Mucosa of rectum (tissue), 2 donors: ENCODE results near the gene OR52I2.

Source experiments
- H3K27ac ChIP-seq, 2 donors: one replicate each; pipeline ENCODE4 v1.7.0; 2013; ENCODE audit warnings: inconsistent platforms in 2 of 2, low read depth in 2 of 2, low read length in 2 of 2
- H3K27me3 ChIP-seq, 2 donors: one replicate each; pipeline ENCODE4 v1.7.0; 2013; ENCODE audit warnings: low read length in 2 of 2; ENCODE audit not compliant: control insufficient read depth in 2 of 2, insufficient read depth in 2 of 2
- H3K36me3 ChIP-seq, 2 donors: one replicate each; pipeline ENCODE4 v1.7.0; 2013; ENCODE audit warnings: low read length in 2 of 2; ENCODE audit not compliant: control insufficient read depth in 2 of 2, insufficient read depth in 2 of 2
- H3K4me1 ChIP-seq, 2 donors: one replicate each; pipeline ENCODE4 v1.7.0; 2013; ENCODE audit warnings: low read length in 2 of 2, mild to moderate bottlenecking in 1 of 2; ENCODE audit not compliant: control insufficient read depth in 2 of 2, insufficient read depth in 2 of 2
- H3K4me3 ChIP-seq, 2 donors: one replicate each; pipeline ENCODE4 v1.7.0; 2013; ENCODE audit warnings: low read length in 2 of 2
- H3K9ac ChIP-seq, 2 donors: one replicate each; pipeline ENCODE4 v1.7.0; 2013; ENCODE audit warnings: low read length in 2 of 2, low read depth in 1 of 2, mild to moderate bottlenecking in 1 of 2
- H3K9me3 ChIP-seq, 2 donors: one replicate each; pipeline ENCODE4 v1.7.0; 2013; ENCODE audit warnings: low read length in 2 of 2; ENCODE audit not compliant: control insufficient read depth in 2 of 2
- donor health status: healthy.
- donor health status: Normal muscosa, but diverticular disease.

Gene OR52I2

DNA sequence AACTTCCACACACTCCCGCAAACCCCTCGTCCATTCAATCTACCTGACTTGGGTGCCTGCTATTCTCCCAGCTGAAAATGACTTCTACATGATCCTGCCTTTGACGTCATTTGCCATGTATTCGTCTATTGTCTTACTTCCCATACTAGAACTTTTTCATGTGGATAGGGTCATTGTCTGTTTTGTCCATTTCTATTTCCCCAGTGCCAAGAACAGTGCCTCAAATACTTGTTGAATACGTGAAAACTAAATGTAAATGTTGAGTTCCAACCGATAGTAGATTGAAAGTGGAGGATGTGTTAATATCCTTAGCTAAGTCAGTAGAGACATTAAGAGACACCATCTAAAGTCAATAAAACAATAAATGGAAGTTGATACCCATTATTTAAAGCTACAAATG is 25.6 kb downstream of the OR52I2 start:
- peak overlapping the region; percentile 81 to 86 for H3K4me3 ChIP-seq
- H3K9ac ChIP-seq, result peak overlapping the region; percentile 76 to 79
- H3K4me1 ChIP-seq, result peaks cover 3 to 7% of the 10 kb centered on the region in 2 donors
- H3K36me3 ChIP-seq, result peaks cover 18 to 24% of the 10 kb centered on the region in 2 donors
- H3K27me3 ChIP-seq, result no peaks in the 10 kb centered on the region
- H3K27ac ChIP-seq, result peak overlapping the region in 1 of 2 donors; percentile 18
- H3K9me3 ChIP-seq, result no peaks in the 10 kb centered on the region

DNA sequence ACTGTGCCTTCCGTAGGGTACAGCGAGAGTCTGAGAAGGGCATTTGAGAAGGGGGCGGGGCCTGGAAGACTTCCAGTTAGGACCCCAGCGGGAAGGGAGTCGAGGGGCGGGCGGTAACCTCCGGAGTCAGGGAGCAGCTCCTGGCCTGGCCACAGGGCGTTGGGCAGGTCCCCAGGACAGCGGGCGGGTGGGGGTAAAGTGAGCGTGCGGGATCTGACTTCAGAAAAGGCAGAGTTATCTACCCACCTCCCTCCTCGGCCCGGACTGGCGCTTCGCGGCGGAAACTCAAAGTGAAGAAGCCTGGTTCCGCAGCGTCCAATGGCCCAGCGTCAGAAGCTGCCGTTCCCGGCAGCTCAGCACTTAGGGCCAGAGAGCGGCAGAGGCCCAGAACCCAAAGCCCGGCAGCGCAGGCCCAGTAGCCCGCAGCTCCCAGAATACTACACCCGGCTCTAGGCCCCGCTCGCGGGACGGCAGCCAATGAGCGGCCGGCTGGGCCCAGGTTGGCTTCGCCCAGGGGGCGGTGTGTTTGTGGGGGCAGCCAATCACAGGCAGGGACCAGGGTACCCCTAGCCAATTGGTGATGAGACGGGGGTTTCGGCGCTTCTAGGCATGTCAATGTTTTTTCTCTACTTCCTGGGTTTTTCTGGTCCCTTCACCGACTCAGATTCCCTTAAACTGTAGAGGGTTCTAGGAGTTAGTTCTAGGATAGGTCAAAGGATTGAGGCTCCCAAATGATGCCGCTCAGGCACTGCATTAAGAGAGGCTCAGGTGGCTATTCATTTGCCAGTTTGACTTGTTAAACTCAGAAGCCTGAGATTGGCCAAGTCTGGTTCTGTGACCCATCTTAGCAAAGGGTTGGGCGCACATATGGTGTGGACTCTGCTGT is 26.5 kb downstream of the OR52I2 start, which contains the start of gene TRIM68:
Gene TRIM68, minus strand, starts transcription at position 451 of the 886 bp plus-strand sequence. CDS start 2,727 bp downstream, outside the sequence.
- H3K9ac ChIP-seq, result peak within 1 kb of the TSS; percentile 76 to 79
- H3K4me1 ChIP-seq, result peaks cover 3 to 7% of the 10 kb centered on the region in 2 donors
- H3K4me3 ChIP-seq, result peak within 1 kb of the TSS; percentile 81 to 86
- H3K27ac ChIP-seq, result peak within 1 kb of the TSS; percentile 76 to 83
- no peaks in the 10 kb centered on the region for H3K9me3 ChIP-seq
- peaks cover 11 to 16% of the 10 kb centered on the region in 2 donors for H3K36me3 ChIP-seq
- no peaks in the 10 kb centered on the region for H3K27me3 ChIP-seq

DNA sequence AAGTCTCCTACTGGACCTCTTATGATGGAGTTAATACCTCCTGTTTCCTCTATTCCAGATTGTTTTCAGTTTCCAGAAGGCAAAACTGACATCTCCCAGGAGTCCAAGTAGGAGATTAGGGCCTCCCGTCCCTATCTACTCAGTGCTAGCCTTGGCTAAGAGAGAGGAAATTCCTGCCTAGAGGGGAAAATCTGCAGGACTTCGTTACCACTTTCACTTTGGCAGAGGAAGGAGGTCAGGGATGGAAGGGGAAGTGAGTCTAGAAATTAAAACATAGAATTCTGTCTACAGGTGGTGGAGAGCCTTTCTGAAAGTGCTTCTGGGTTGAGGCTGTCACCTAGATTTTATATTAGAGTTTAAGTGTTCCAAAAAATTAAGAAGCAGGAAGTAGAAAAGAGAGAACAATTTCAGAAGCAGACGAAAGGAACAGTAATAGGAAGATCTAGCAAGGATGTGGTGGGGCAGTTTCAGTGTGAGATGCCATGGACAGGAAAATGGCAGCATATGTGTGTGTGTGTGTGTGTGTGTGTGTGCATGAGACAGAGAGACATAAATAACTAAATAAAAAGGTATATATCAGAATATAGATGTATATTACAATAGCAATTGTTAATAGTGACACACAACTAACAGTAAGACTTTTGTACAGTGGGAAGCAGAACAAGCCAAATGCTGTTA is 28.9 kb downstream of the OR52I2 start:
- Histone ChIP-seq H3K36me3 (no peaks in the 10 kb centered on the region), H3K9ac (no peak overlapping the region), H3K4me1 (peaks cover 3 to 7% of the 10 kb centered on the region in 2 donors), H3K4me3 (peak overlapping the region in 1 of 2 donors; percentile 39), H3K27ac (no peak overlapping the region), H3K9me3 (no peaks in the 10 kb centered on the region), H3K27me3 (no peaks in the 10 kb centered on the region)

- H3K4me1 ChIP-seq, result peaks cover under 1 to 5% of the 10 kb centered on the region in 2 donors
- H3K9me3 ChIP-seq, result no peaks in the 10 kb centered on the region
- no peak overlapping the region for H3K9ac ChIP-seq
- H3K36me3 ChIP-seq, result no peaks in the 10 kb centered on the region
- H3K27me3 ChIP-seq, result no peaks in the 10 kb centered on the region
- no peak overlapping the region for H3K4me3 ChIP-seq
- H3K27ac ChIP-seq, result no peak overlapping the region
These were observed 30.4 kb downstream of the OR52I2 start for GRCh38 chr11:4611986-4612385.

- Histone ChIP-seq H3K27ac (no peak overlapping the region), H3K4me1 (no peaks in the 10 kb centered on the region), H3K9ac (no peak overlapping the region), H3K9me3 (no peaks in the 10 kb centered on the region), H3K27me3 (no peaks in the 10 kb centered on the region), H3K4me3 (no peak overlapping the region), H3K36me3 (no peaks in the 10 kb centered on the region)
These were observed 34.4 kb downstream of the OR52I2 start for GRCh38 chr11:4615856-4616444.

DNA sequence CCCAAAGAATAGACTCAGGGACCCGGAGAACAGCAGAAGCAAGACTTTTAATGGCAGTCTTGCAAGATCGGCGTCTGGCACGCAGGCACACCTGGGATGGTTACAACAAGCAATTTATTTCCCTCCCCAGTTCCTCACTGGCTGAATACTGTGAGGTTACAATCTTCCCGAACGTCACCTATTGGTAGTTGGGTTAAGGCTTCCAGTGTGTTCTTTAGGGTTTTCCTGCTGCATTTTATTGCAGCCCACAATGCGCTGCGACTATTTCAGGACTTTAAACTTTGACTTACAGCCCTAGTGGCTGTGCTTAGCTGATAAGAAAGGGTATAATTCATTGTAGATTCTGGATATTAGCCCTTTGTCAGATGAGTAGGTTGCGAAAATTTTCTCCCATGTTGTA is 38.0 kb downstream of the OR52I2 start:
- Histone ChIP-seq H3K36me3 (no peaks in the 10 kb centered on the region), H3K27ac (no peak overlapping the region), H3K27me3 (no peaks in the 10 kb centered on the region), H3K4me3 (no peak overlapping the region), H3K4me1 (no peaks in the 10 kb centered on the region), H3K9me3 (no peaks in the 10 kb centered on the region), H3K9ac (no peak overlapping the region)

- Histone ChIP-seq H3K4me3 (no peak overlapping the region), H3K27me3 (no peaks in the 10 kb centered on the region), H3K27ac (no peak overlapping the region), H3K9me3 (peaks cover 0 to 4% of the 10 kb centered on the region in 2 donors), H3K9ac (no peak overlapping the region), H3K36me3 (no peaks in the 10 kb centered on the region), H3K4me1 (no peaks in the 10 kb centered on the region)
These were observed 44.9 kb downstream of the OR52I2 start for GRCh38 chr11:4626207-4627099.

DNA sequence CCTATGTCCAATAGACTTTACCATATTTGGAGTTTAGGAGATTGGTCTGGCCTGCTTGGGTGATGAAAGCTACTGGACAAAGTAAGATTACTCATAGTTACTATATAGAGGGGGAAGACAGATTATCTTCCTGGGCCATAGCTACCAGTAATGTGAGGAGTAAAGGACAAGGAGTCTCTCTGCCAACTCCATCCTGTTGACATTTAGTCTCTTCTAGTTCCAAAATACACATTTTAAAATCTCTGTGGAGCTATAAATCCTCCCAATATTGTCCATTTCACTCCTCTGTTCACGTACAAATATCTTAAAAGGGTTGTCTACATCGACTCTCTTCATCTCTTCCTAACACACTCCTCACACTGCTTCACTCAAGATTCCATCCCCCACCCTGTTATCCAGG is 54.6 kb downstream of the OR52I2 start:
- Histone ChIP-seq H3K4me3 (no peak overlapping the region), H3K9me3 (no peaks in the 10 kb centered on the region), H3K36me3 (no peaks in the 10 kb centered on the region), H3K27ac (no peak overlapping the region), H3K9ac (no peak overlapping the region), H3K27me3 (no peaks in the 10 kb centered on the region), H3K4me1 (peaks cover 3% of the 10 kb centered on the region in 2 donors)

- no peaks in the 10 kb centered on the region for H3K9me3 ChIP-seq
- H3K36me3 ChIP-seq, result no peaks in the 10 kb centered on the region
- H3K4me1 ChIP-seq, result peaks cover 3% of the 10 kb centered on the region in 2 donors
- H3K27me3 ChIP-seq, result no peaks in the 10 kb centered on the region
- H3K4me3 ChIP-seq, result peak within 1 kb of the TSS; percentile 50 to 55
- H3K9ac ChIP-seq, result no peak within 1 kb of the TSS
- H3K27ac ChIP-seq, result no peak within 1 kb of the TSS
These were observed 55.6 kb downstream of the OR52I2 start, which contains the start of gene OR51D1 for GRCh38 chr11:4636962-4637661. TSS of gene OR51D1 (plus strand) at chr11:4637477. CDS start at chr11:4639791, 2,314 bp downstream.
